Keratinocyte (primary cell): ENCODE results near the gene SKI. TPM values are rescaled to one million over a fixed set of nuclear protein-coding genes. Genes with fewer than 3 reads are reported as not detected.
"Not testable (repeated sequence)": the region's sequence is repeated elsewhere in the genome, so short reads cannot be mapped to it uniquely, and the experiment has no call there.

Experiments
- DNase-seq: peaks from one replicate; pipeline ENCODE4 v3.0.0-alpha.2; 2011; ENCODE audit warnings: low read depth, missing footprints, low spot score
- FAIRE-seq: peaks from 2 replicates; lab custom pipeline; 2011; peaks lifted over from hg19 to GRCh38; lab: Jason Lieb, UNC
- H2AFZ ChIP-seq: 2 replicates; pipeline ENCODE4 v1.6.0; 2012; ENCODE audit warnings: low read length, control low read depth, inconsistent platforms; ENCODE audit not compliant: control insufficient read depth
- H3K27ac ChIP-seq: 2 replicates; pipeline ENCODE4 v1.5.1; 2011; ENCODE audit warnings: low read length; ENCODE audit not compliant: control insufficient read depth, insufficient read depth
- H3K27me3 ChIP-seq: 3 replicates; pipeline ENCODE4 v1.6.0; 2011; ENCODE audit warnings: low read length; ENCODE audit not compliant: control insufficient read depth, insufficient read depth; ENCODE audit errors: extremely low read depth
- H3K36me3 ChIP-seq, 2 experiments: 2 replicates in 1 of 2; 3 replicates in 1 of 2; pipeline ENCODE4 v1.5.1; 2011; ENCODE audit warnings: low read length in 2 of 2, mild to moderate bottlenecking in 1 of 2; ENCODE audit not compliant: control insufficient read depth in 2 of 2, insufficient read depth in 2 of 2; ENCODE audit errors: extremely low read depth in 1 of 2
- H3K4me1 ChIP-seq: 3 replicates; pipeline ENCODE4 v1.5.1; 2011; ENCODE audit warnings: low read length; ENCODE audit not compliant: control insufficient read depth, insufficient read depth; ENCODE audit errors: extremely low read depth
- H3K4me2 ChIP-seq: 3 replicates; pipeline ENCODE4 v1.6.0; 2011; ENCODE audit warnings: low read depth, low read length; ENCODE audit not compliant: control insufficient read depth, insufficient read depth; ENCODE audit errors: extremely low read depth
- H3K4me3 ChIP-seq, 3 experiments: fragments of 200-600 bp in 1 of 3; sonication (generic) in 1 of 3; 2 replicates in 2 of 3; 3 replicates in 1 of 3; pipeline ENCODE4 v1.5.1; 2011 to 2016; ENCODE audit warnings: low read length in 3 of 3, mild to moderate bottlenecking in 3 of 3, control low read depth in 2 of 3, inconsistent platforms in 1 of 3, low read depth in 1 of 3, mixed read lengths in 1 of 3, mixed run types in 1 of 3, moderate library complexity in 1 of 3; ENCODE audit not compliant: control insufficient read depth in 2 of 3, insufficient read depth in 2 of 3; ENCODE audit errors: extremely low read depth in 1 of 3
- H3K79me2 ChIP-seq: 2 replicates; pipeline ENCODE4 v1.6.0; 2012; ENCODE audit warnings: low read length; ENCODE audit not compliant: control insufficient read depth, insufficient read depth
- H3K9ac ChIP-seq: 3 replicates; pipeline ENCODE4 v1.6.0; 2011; ENCODE audit warnings: low read length; ENCODE audit not compliant: control insufficient read depth, insufficient read depth; ENCODE audit errors: extremely low read depth
- H3K9me1 ChIP-seq: 3 replicates; pipeline ENCODE4 v1.6.0; 2011; ENCODE audit warnings: low read length; ENCODE audit not compliant: control insufficient read depth, insufficient read depth; ENCODE audit errors: extremely low read depth
- H3K9me3 ChIP-seq: 2 replicates; pipeline ENCODE4 v1.5.1; 2012; ENCODE audit warnings: low read depth, low read length; ENCODE audit not compliant: control insufficient read depth
- H4K20me1 ChIP-seq: 3 replicates; pipeline ENCODE4 v1.6.0; 2011; ENCODE audit warnings: low read length; ENCODE audit not compliant: control insufficient read depth, insufficient read depth; ENCODE audit errors: extremely low read depth
- EZH2 ChIP-seq: IDR thresholded peaks from one replicate; pipeline ENCODE4 v1.6.1; 2012; ENCODE audit warnings: inconsistent platforms, mild to moderate bottlenecking, low read length, moderate library complexity
- dilution Hi-C: fragments of 300-500 bp; cut with MboI; formaldehyde crosslinking; loops from one replicate; pipeline ENCODE4 v1.7.0; 2020; ENCODE audit warnings: low sequenced_read_pairs; ENCODE audit not compliant: extremely low pct_ligation_motif_present
- polyA plus RNA-seq, 5 experiments: library from polyadenylated mRNA; depleted of rRNA in 3 of 5; stranded (reverse) in 3 of 5; stranded (forward) in 1 of 5; unstranded in 1 of 5; fragments of >200 nt; gene quantifications; 1 replicate in 1 of 5; 2 replicates in 3 of 5; 3 replicates in 1 of 5; pipeline versions ENCODE4 v1.2.1 to v1.2.3, GENCODE V29; 2011 to 2012; ENCODE audit warnings: missing spikeins in 2 of 5, low read depth in 1 of 5, low replicate concordance in 1 of 5
- TF ChIP-seq, protein P1 (sequence below), 3 experiments: IDR thresholded peaks in 1 of 3; conservative IDR thresholded peaks in 1 of 3; optimal IDR thresholded peaks in 1 of 3; 2 replicates in 2 of 3; 3 replicates in 1 of 3; pipeline versions ENCODE3 to v1.5.1; 2011; ENCODE audit warnings: low read length in 3 of 3, mild to moderate bottlenecking in 3 of 3, moderate library complexity in 2 of 3, control low read depth in 1 of 3, inconsistent platforms in 1 of 3; ENCODE audit not compliant: insufficient read depth in 2 of 3; ENCODE audit errors: extremely low read depth in 1 of 3

SKI gene
- polyA plus RNA-seq, 1 donor (not counting 4 experiments of a cell fraction or from before 2014, with no cell fraction given), result 4.8 TPM

- peaks cover 15% of the 10 kb centered on the region for H3K4me1 ChIP-seq
These were observed 67.4 kb downstream of the SKI start for GRCh38 chr1:2295526-2295925.

GRCh38 chr1:2296211-2296610 lies 68.1 kb downstream of the SKI start:
- H2AFZ ChIP-seq, FAIRE-seq, dilution Hi-C loops, H3K9me3 ChIP-seq, H3K36me3 ChIP-seq, H3K27ac ChIP-seq, H3K4me2 ChIP-seq, H3K27me3 ChIP-seq, DNase-seq, H3K9me1 ChIP-seq, H3K9ac ChIP-seq, H3K4me3 ChIP-seq: not testable (repeated sequence)
- Histone ChIP-seq H3K79me2 (peaks cover 98% of the 10 kb centered on the region), H4K20me1 (peaks cover 19% of the 10 kb centered on the region), H3K4me1 (peaks cover 15% of the 10 kb centered on the region)

More at GRCh38 chr1:2295526-2295925, 67.4 kb downstream of the SKI start:
- peaks cover 4 to 5% of the 10 kb centered on the region in 2 experiments for H3K36me3 ChIP-seq
- no peak overlapping the region for H2AFZ ChIP-seq
- no peak overlapping the region for H3K4me3 ChIP-seq
- no peaks in the 10 kb centered on the region for H3K9me3 ChIP-seq
- no peak overlapping the region for H3K9ac ChIP-seq
- H3K79me2 ChIP-seq, result peaks cover 98% of the 10 kb centered on the region
- no peak for FAIRE-seq
- dilution Hi-C loops, result no loop called here
- H3K9me1 ChIP-seq, result peaks cover 6% of the 10 kb centered on the region
- H4K20me1 ChIP-seq, result peaks cover 22% of the 10 kb centered on the region
- TF ChIP-seq, protein P1, sequence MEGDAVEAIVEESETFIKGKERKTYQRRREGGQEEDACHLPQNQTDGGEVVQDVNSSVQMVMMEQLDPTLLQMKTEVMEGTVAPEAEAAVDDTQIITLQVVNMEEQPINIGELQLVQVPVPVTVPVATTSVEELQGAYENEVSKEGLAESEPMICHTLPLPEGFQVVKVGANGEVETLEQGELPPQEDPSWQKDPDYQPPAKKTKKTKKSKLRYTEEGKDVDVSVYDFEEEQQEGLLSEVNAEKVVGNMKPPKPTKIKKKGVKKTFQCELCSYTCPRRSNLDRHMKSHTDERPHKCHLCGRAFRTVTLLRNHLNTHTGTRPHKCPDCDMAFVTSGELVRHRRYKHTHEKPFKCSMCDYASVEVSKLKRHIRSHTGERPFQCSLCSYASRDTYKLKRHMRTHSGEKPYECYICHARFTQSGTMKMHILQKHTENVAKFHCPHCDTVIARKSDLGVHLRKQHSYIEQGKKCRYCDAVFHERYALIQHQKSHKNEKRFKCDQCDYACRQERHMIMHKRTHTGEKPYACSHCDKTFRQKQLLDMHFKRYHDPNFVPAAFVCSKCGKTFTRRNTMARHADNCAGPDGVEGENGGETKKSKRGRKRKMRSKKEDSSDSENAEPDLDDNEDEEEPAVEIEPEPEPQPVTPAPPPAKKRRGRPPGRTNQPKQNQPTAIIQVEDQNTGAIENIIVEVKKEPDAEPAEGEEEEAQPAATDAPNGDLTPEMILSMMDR (optimal IDR thresholded peaks at IDR 0.05 in 1 of 3, IDR thresholded peaks at IDR 0.05 in 1 of 3, conservative IDR thresholded peaks at IDR 0.05 in 1 of 3; ENCODE audit: extremely low read depth in 1 of 3, insufficient read depth in 2 of 3, low read length in 3 of 3), result no peak
- TF ChIP-seq EZH2, result no peak
- no peaks in the 10 kb centered on the region for H3K27me3 ChIP-seq
- DNase-seq, result no peak
- no peak overlapping the region for H3K27ac ChIP-seq
- no peak overlapping the region for H3K4me2 ChIP-seq

DNA sequence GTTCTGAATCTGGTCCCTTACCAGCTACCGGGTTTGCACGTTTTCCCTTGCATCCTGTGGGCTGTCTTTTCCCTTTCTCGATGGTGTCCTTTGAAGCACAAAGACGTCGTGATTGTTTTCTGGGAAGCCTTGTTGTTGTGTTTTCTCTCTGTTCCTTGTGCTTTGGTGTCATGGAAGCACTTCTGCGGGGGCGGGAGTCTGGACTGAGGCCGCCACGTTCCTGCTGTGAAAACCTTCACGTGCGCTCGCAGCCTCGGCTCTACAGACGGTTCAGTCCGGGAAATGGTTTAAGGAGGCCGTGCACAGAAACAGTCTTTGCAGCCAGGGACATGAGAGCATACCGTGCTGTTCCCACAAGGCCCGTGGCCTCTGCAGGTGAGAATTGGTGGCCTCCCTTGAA lies 68.5 kb downstream of the SKI start:
- H3K9me1 ChIP-seq, result peaks cover 6% of the 10 kb centered on the region
- H3K27me3 ChIP-seq, result no peaks in the 10 kb centered on the region
- H3K27ac ChIP-seq, result no peak overlapping the region
- H3K79me2 ChIP-seq, result peaks cover 100% of the 10 kb centered on the region
- DNase-seq, result no peak
- TF ChIP-seq, protein P1 (optimal IDR thresholded peaks at IDR 0.05 in 1 of 3, IDR thresholded peaks at IDR 0.05 in 1 of 3, conservative IDR thresholded peaks at IDR 0.05 in 1 of 3; ENCODE audit: extremely low read depth in 1 of 3, insufficient read depth in 2 of 3, low read length in 3 of 3), result no peak
- no peak for TF ChIP-seq EZH2
- peaks cover 4 to 5% of the 10 kb centered on the region in 2 experiments for H3K36me3 ChIP-seq
- H3K9ac ChIP-seq, result no peak overlapping the region
- dilution Hi-C loops, result no loop called here
- H3K4me1 ChIP-seq, result peaks cover 15% of the 10 kb centered on the region
- no peak overlapping the region for H3K4me2 ChIP-seq
- H3K9me3 ChIP-seq, result no peaks in the 10 kb centered on the region
- no peak overlapping the region for H3K4me3 ChIP-seq
- H4K20me1 ChIP-seq, result peaks cover 21% of the 10 kb centered on the region
- FAIRE-seq, result no peak
- no peak overlapping the region for H2AFZ ChIP-seq
